IMR-90 (cell line): ENCODE data around the gene RXFP2. TPM values are rescaled to one million over a fixed set of nuclear protein-coding genes. Genes with fewer than 3 reads are reported as not detected.

Experiments
- ATAC-seq: fragments of 200-7000 bp; cut with Tn5 transposase; 2 replicates; pipeline ENCODE4 v1.9.1; 2020; ENCODE audit warnings: low read depth, mild to moderate bottlenecking, moderate library complexity
- BruUV-seq: library from RNA; stranded (reverse); fragments of 400-500 nt; replicated peaks from 2 replicates; lab custom pipeline; 2021; lab: Mats Ljungman, UMichigan
- CTCF ChIA-PET: fragments of 300-600 bp; formaldehyde crosslinking; extraction: SDS; loops from one replicate; lab custom pipeline; 2021; ENCODE audit warnings: antibody characterized with exemption; lab: Yijun Ruan, JAX
- POLR2A ChIA-PET: fragments of 300-600 bp; sonication (Branson Sonifier 250); formaldehyde crosslinking; loops from one replicate; lab custom pipeline; 2022; ENCODE audit warnings: antibody characterized with exemption; ENCODE audit not compliant: unreplicated experiment; lab: Charles Lee
- DNase-seq: peaks from one replicate; pipeline ENCODE4 v3.0.0; 2013
- H2AFZ ChIP-seq: replicated peaks from 2 replicates; pipeline ENCODE3; 2013; ENCODE audit warnings: low read length, mild to moderate bottlenecking; ENCODE audit not compliant: poor library complexity
- H2AK5ac ChIP-seq: 2 replicates; pipeline ENCODE4 v1.6.1; 2013; ENCODE audit warnings: low read depth, low read length, inconsistent platforms
- H2AK9ac ChIP-seq: replicated peaks from 2 replicates; pipeline ENCODE3; 2013; ENCODE audit warnings: mild to moderate bottlenecking, low read depth, low read length, moderate library complexity; ENCODE audit not compliant: poor library complexity
- H2BK120ac ChIP-seq: 2 replicates; pipeline ENCODE4 v1.6.1; 2013; ENCODE audit warnings: low read depth, low read length, inconsistent platforms
- H2BK15ac ChIP-seq: 3 replicates; pipeline ENCODE4 v1.6.1; 2013; ENCODE audit warnings: low read depth, low read length, inconsistent platforms
- H2BK20ac ChIP-seq: 2 replicates; pipeline ENCODE4 v1.6.1; 2013; ENCODE audit warnings: low read depth, mild to moderate bottlenecking, inconsistent platforms, low read length, moderate library complexity
- H2BK5ac ChIP-seq: 2 replicates; pipeline ENCODE4 v1.6.1; 2013; ENCODE audit warnings: mild to moderate bottlenecking, low read depth, low read length, inconsistent platforms; ENCODE audit not compliant: poor library complexity, severe bottlenecking
- H3K14ac ChIP-seq: replicated peaks from 2 replicates; pipeline ENCODE4 v1.6.1; 2013; ENCODE audit warnings: low read depth, low read length, inconsistent platforms
- H3K18ac ChIP-seq: 2 replicates; pipeline ENCODE4 v1.6.1; 2013; ENCODE audit warnings: low read depth, low read length, control low read depth
- H3K23ac ChIP-seq: 2 replicates; pipeline ENCODE4 v1.6.1; 2013; ENCODE audit warnings: low read depth, low read length, inconsistent platforms
- H3K27ac ChIP-seq: 2 replicates; pipeline ENCODE4 v1.5.1; 2013; ENCODE audit warnings: mild to moderate bottlenecking, control low read depth, low read length; ENCODE audit not compliant: insufficient read depth
- H3K27me3 ChIP-seq: 2 replicates; pipeline ENCODE4 v1.6.1; 2013; ENCODE audit warnings: low read length; ENCODE audit not compliant: control insufficient read depth, insufficient read depth
- H3K36me3 ChIP-seq: 2 replicates; pipeline ENCODE4 v1.6.1; 2013; ENCODE audit warnings: low read length, mixed read lengths; ENCODE audit not compliant: control insufficient read depth, insufficient read depth
- H3K4ac ChIP-seq: 2 replicates; pipeline ENCODE4 v1.6.1; 2013; ENCODE audit warnings: low read depth, low read length, inconsistent platforms
- H3K4me1 ChIP-seq: 2 replicates; pipeline ENCODE4 v1.6.1; 2013; ENCODE audit warnings: low read length, mixed read lengths; ENCODE audit not compliant: control insufficient read depth, insufficient read depth
- H3K4me2 ChIP-seq: 2 replicates; pipeline ENCODE4 v1.6.1; 2013; ENCODE audit warnings: low read depth, mild to moderate bottlenecking, control low read depth, low read length, moderate library complexity
- H3K4me3 ChIP-seq: 2 replicates; pipeline ENCODE4 v1.5.1; 2013; ENCODE audit warnings: low read depth, mild to moderate bottlenecking, control low read depth, low read length, moderate library complexity; ENCODE audit not compliant: insufficient read depth
- H3K56ac ChIP-seq: 2 replicates; pipeline ENCODE4 v1.6.1; 2013; ENCODE audit warnings: low read length, inconsistent platforms; ENCODE audit not compliant: insufficient read depth; ENCODE audit errors: extremely low read depth
- H3K79me1 ChIP-seq, 2 experiments: 2 replicates each; pipeline ENCODE4 v1.6.1; 2013; ENCODE audit warnings: low read length in 2 of 2, inconsistent platforms in 1 of 2, low read depth in 1 of 2
- H3K9ac ChIP-seq: 2 replicates; pipeline ENCODE4 v1.6.1; 2013; ENCODE audit warnings: low read depth, low read length, control low read depth
- H3K9me1 ChIP-seq: 2 replicates; pipeline ENCODE4 v1.6.1; 2013; ENCODE audit warnings: low read length, inconsistent platforms; ENCODE audit not compliant: insufficient read depth
- H3K9me3 ChIP-seq: 2 replicates; pipeline ENCODE4 v1.6.1; 2013; ENCODE audit warnings: low read length; ENCODE audit not compliant: control insufficient read depth, insufficient read depth
- H4K20me1 ChIP-seq: 2 replicates; pipeline ENCODE4 v1.6.1; 2013; ENCODE audit warnings: low read length, inconsistent platforms; ENCODE audit not compliant: insufficient read depth
- H4K5ac ChIP-seq: 2 replicates; pipeline ENCODE4 v1.6.1; 2013; ENCODE audit warnings: mild to moderate bottlenecking, low read depth, low read length, control low read depth
- H4K8ac ChIP-seq, 2 experiments: 2 replicates each; pipeline ENCODE4 v1.6.1; 2013; ENCODE audit warnings: low read depth in 2 of 2, low read length in 2 of 2, control low read depth in 1 of 2, inconsistent platforms in 1 of 2
- H4K91ac ChIP-seq: 2 replicates; pipeline ENCODE4 v1.6.1; 2013; ENCODE audit warnings: low read depth, low read length, inconsistent platforms; ENCODE audit not compliant: insufficient read depth
- BHLHE40 ChIP-seq: fragments of 150-350 bp; IDR thresholded peaks from 2 replicates; pipeline ENCODE4 v1.6.1; 2016; ENCODE audit warnings: mild to moderate bottlenecking, low read depth, low read length
- CEBPB ChIP-seq: IDR thresholded peaks from 2 replicates; pipeline ENCODE4 v1.6.1; 2012; ENCODE audit warnings: low read depth, low read length, improper control_type of control experiment
- FOS ChIP-seq: fragments of 150-350 bp; IDR thresholded peaks from 2 replicates; pipeline ENCODE4 v1.6.1; 2016; ENCODE audit warnings: low read depth, low read length
- MAFK ChIP-seq: IDR thresholded peaks from 2 replicates; pipeline ENCODE4 v1.6.1; 2012; ENCODE audit warnings: low read depth, low read length, improper control_type of control experiment
- POLR2A ChIP-seq: IDR thresholded peaks from 2 replicates; pipeline ENCODE4 v1.6.1; 2012; ENCODE audit warnings: mild to moderate bottlenecking, low read depth, low read length
- RFX5 ChIP-seq: IDR thresholded peaks from 2 replicates; pipeline ENCODE4 v1.8.0; 2012; ENCODE audit warnings: low read depth, mild to moderate bottlenecking, low read length, moderate library complexity
- WGBS, 2 experiments: methylation state at CpG; one replicate each; pipeline versions ENCODE4 v1.1.5 to v1.1.7; 2013; ENCODE audit warnings: missing lambda C conversion rate in 2 of 2; ENCODE audit not compliant: insufficient read length in 1 of 2; ENCODE audit errors: extremely low coverage in 2 of 2; 5-methylcytosine and 5-hydroxymethylcytosine counted together
- dilution Hi-C: fragments of 300-500 bp; cut with HindIII; formaldehyde crosslinking; loops from one replicate; pipeline ENCODE4 v1.14.3; 2018; ENCODE audit warnings: low sequenced_read_pairs; ENCODE audit not compliant: unreplicated experiment
- in situ Hi-C: fragments of 300-500 bp; cut with MboI; formaldehyde crosslinking; loops from 3 replicates; pipeline ENCODE4 v1.14.3; 2019; ENCODE audit warnings: low sequenced_read_pairs, inconsistent platforms, mixed read lengths
- intact Hi-C: fragments of 100-400 bp; cut with micrococcal nuclease; formaldehyde crosslinking; loops from 2 replicates; pipeline ENCODE4 v1.10.0; 2022
- polyA plus RNA-seq, 3 experiments: library from polyadenylated mRNA; depleted of rRNA; stranded (reverse); fragments of >200 nt; gene quantifications; 2 replicates each; pipeline ENCODE4 v1.2.3, GENCODE V29; 2012; ENCODE audit warnings: low replicate concordance in 1 of 3
- total RNA-seq: library from RNA; depleted of rRNA; stranded (reverse); fragments of >200 nt; gene quantifications from 2 replicates; pipeline ENCODE4 v1.2.3, GENCODE V29; 2012
- TF ChIP-seq, protein P1 (sequence below): fragments of 150-350 bp; IDR thresholded peaks from 2 replicates; pipeline ENCODE4 v1.6.1; 2016; ENCODE audit warnings: low read depth, mild to moderate bottlenecking, low read length, moderate library complexity, borderline replicate concordance
- TF ChIP-seq, protein P2 (sequence below): conservative IDR thresholded peaks from 2 replicates; pipeline ENCODE4 v1.5.1; 2012; ENCODE audit warnings: mild to moderate bottlenecking, low read depth, low read length, improper control_type of control experiment
- TF ChIP-seq, protein P3 (sequence below): fragments of 150-350 bp; IDR thresholded peaks from 2 replicates; pipeline ENCODE4 v1.6.1; 2017; ENCODE audit warnings: mild to moderate bottlenecking, antibody characterized with exemption, low read length, low read depth

Gene RXFP2
- total and polyA plus RNA-seq, 2 of the 4 experiments (the other 2 are of a cell fraction): not detected

DNA sequence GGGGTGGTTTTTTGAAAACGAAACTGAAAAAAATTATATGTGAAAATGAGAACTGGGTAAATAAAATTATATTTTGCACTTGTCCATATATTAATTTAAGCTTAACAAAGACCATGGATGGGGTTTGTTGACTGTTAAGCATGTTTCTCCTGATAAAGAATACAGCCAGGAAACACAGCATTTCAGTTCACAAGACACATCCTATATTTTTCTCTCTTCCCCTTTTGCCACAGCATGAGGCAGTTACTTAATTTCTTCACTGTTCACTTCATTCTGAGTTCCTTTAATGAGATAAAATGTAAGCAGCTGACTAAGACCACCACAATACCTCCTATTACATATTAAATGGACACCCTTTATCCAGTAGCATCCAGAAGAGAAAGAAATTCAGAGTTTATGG lies 64.0 kb downstream of the RXFP2 start:
- Histone ChIP-seq H3K56ac (no peak overlapping the region), H2BK15ac (no peak overlapping the region), H2AK9ac (no peak overlapping the region), H3K23ac (no peak overlapping the region), H3K4me1 (no peaks in the 10 kb centered on the region), H3K14ac (no peak overlapping the region), H2BK120ac (no peak overlapping the region), H3K4me2 (no peak overlapping the region), H3K9me1 (no peaks in the 10 kb centered on the region), H3K79me1 (no peaks in the 10 kb centered on the region), H3K18ac (no peak overlapping the region), H3K9ac (no peak overlapping the region), H3K4ac (no peak overlapping the region), H3K27ac (no peak overlapping the region), H3K36me3 (no peaks in the 10 kb centered on the region), H4K20me1 (no peaks in the 10 kb centered on the region), H4K5ac (no peak overlapping the region), H2BK20ac (no peak overlapping the region), H3K4me3 (no peak overlapping the region), H4K8ac (no peak overlapping the region), H2BK5ac (no peak overlapping the region), H2AFZ (no peak overlapping the region), H3K9me3 (peaks cover 3% of the 10 kb centered on the region; the same call in 1 of the 2 replicates), H2AK5ac (no peak overlapping the region), H4K91ac (no peak overlapping the region), H3K27me3 (peaks cover 19% of the 10 kb centered on the region)
- WGBS, 2 experiments: no CpG with 5 or more reads among the region's 1 CpG
- intact Hi-C loops: no loop called here
- no peak for DNase-seq
- POLR2A ChIA-PET: no interaction called here
- CTCF ChIA-PET: no interaction called here
- ATAC-seq: no peak
- BruUV-seq: no TSS peak
- in situ Hi-C loops: no loop called here
- TF ChIP-seq, protein P1, sequence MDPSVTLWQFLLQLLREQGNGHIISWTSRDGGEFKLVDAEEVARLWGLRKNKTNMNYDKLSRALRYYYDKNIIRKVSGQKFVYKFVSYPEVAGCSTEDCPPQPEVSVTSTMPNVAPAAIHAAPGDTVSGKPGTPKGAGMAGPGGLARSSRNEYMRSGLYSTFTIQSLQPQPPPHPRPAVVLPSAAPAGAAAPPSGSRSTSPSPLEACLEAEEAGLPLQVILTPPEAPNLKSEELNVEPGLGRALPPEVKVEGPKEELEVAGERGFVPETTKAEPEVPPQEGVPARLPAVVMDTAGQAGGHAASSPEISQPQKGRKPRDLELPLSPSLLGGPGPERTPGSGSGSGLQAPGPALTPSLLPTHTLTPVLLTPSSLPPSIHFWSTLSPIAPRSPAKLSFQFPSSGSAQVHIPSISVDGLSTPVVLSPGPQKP: no peak
- TF ChIP-seq FOS (no peak), POLR2A (no peak), RFX5 (no peak), BHLHE40 (no peak), MAFK (no peak), CEBPB (no peak)
- TF ChIP-seq, protein P2, sequence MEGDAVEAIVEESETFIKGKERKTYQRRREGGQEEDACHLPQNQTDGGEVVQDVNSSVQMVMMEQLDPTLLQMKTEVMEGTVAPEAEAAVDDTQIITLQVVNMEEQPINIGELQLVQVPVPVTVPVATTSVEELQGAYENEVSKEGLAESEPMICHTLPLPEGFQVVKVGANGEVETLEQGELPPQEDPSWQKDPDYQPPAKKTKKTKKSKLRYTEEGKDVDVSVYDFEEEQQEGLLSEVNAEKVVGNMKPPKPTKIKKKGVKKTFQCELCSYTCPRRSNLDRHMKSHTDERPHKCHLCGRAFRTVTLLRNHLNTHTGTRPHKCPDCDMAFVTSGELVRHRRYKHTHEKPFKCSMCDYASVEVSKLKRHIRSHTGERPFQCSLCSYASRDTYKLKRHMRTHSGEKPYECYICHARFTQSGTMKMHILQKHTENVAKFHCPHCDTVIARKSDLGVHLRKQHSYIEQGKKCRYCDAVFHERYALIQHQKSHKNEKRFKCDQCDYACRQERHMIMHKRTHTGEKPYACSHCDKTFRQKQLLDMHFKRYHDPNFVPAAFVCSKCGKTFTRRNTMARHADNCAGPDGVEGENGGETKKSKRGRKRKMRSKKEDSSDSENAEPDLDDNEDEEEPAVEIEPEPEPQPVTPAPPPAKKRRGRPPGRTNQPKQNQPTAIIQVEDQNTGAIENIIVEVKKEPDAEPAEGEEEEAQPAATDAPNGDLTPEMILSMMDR: no peak
- TF ChIP-seq, protein P3, sequence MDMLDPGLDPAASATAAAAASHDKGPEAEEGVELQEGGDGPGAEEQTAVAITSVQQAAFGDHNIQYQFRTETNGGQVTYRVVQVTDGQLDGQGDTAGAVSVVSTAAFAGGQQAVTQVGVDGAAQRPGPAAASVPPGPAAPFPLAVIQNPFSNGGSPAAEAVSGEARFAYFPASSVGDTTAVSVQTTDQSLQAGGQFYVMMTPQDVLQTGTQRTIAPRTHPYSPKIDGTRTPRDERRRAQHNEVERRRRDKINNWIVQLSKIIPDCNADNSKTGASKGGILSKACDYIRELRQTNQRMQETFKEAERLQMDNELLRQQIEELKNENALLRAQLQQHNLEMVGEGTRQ: no peak
- dilution Hi-C loops: no loop called here
